ENCODE data around the gene ANTXRL.
"Not testable (repeated sequence)": the region's sequence is repeated elsewhere in the genome, so short reads cannot be mapped to it uniquely, and the experiment has no call there.

Gene ANTXRL

GRCh38 chr10:46265566-46266305 is 21.1 kb upstream of the ANTXRL start:
- not testable (repeated sequence) for ATAC-seq; DNase-seq (ENCODE audit: low spot score in 2 of 2); H3K4me1 Mint-ChIP-seq; H3K4me3 Mint-ChIP-seq; H3K36me3 Mint-ChIP-seq; H3K9me3 Mint-ChIP-seq
- H3K27ac Mint-ChIP-seq, result peak overlapping the region; percentile 75

- Mint-ChIP-seq H3K4me3 (no peak overlapping the region), H3K4me1 (peaks cover 5% of the 10 kb centered on the region), H3K36me3 (no peaks in the 10 kb centered on the region), H3K9me3 (no peaks in the 10 kb centered on the region), H3K27ac (no peak overlapping the region)
- DNase-seq (ENCODE audit: low spot score in 2 of 2) (no peak), ATAC-seq (no peak)
These were observed 20.4 kb upstream of the ANTXRL start for GRCh38 chr10:46266306-46266985.

- ATAC-seq, result no peak
- Mint-ChIP-seq H3K27ac (no peak overlapping the region), H3K36me3 (no peaks in the 10 kb centered on the region), H3K4me1 (peaks cover 14% of the 10 kb centered on the region), H3K4me3 (no peak overlapping the region), H3K9me3 (no peaks in the 10 kb centered on the region)
- DNase-seq (ENCODE audit: low spot score in 2 of 2), result peak in 1 of 2 donors; percentile 43
These were observed 19.4 kb upstream of the ANTXRL start for GRCh38 chr10:46267132-46267985.

GRCh38 chr10:46268076-46268881 is 18.5 kb upstream of the ANTXRL start:
- peaks cover 21% of the 10 kb centered on the region for H3K4me1 Mint-ChIP-seq
- no peak overlapping the region for H3K27ac Mint-ChIP-seq
- no peaks in the 10 kb centered on the region for H3K36me3 Mint-ChIP-seq
- H3K4me3 Mint-ChIP-seq, result no peak overlapping the region
- ATAC-seq (peak; percentile 86), DNase-seq (ENCODE audit: low spot score in 2 of 2) (peak in 1 of 2 donors; percentile 61)
- no peaks in the 10 kb centered on the region for H3K9me3 Mint-ChIP-seq

- H3K36me3 Mint-ChIP-seq, ATAC-seq, H3K4me3 Mint-ChIP-seq, H3K27ac Mint-ChIP-seq, H3K9me3 Mint-ChIP-seq: not testable (repeated sequence)
- peak in 1 of 2 donors; percentile 66 for DNase-seq (ENCODE audit: low spot score in 2 of 2)
- H3K4me1 Mint-ChIP-seq, result peaks cover 21% of the 10 kb centered on the region
These were observed 17.2 kb upstream of the ANTXRL start for GRCh38 chr10:46269554-46270053.

- DNase-seq (ENCODE audit: low spot score in 2 of 2) (peak in 1 of 2 donors; percentile 48), ATAC-seq (no peak)
- no peak overlapping the region for H3K4me3 Mint-ChIP-seq
- no peaks in the 10 kb centered on the region for H3K9me3 Mint-ChIP-seq
- peaks cover 18% of the 10 kb centered on the region for H3K4me1 Mint-ChIP-seq
- H3K36me3 Mint-ChIP-seq, result no peaks in the 10 kb centered on the region
- H3K27ac Mint-ChIP-seq, result peak overlapping the region; percentile 62
These were observed 16.5 kb upstream of the ANTXRL start for GRCh38 chr10:46270086-46270811.

GRCh38 chr10:46270963-46271530 is 15.8 kb upstream of the ANTXRL start:
- not testable (repeated sequence) for H3K36me3 Mint-ChIP-seq, H3K4me3 Mint-ChIP-seq, ATAC-seq, H3K9me3 Mint-ChIP-seq
- peaks cover 16% of the 10 kb centered on the region for H3K4me1 Mint-ChIP-seq
- peak overlapping the region; percentile 62 for H3K27ac Mint-ChIP-seq
- DNase-seq (ENCODE audit: low spot score in 2 of 2), result peak in 1 of 2 donors; percentile 43

GRCh38 chr10:46271795-46272499 is 14.8 kb upstream of the ANTXRL start:
- not testable (repeated sequence) for H3K4me3 Mint-ChIP-seq
- peak overlapping the region; percentile 72 for H3K27ac Mint-ChIP-seq

GRCh38 chr10:46272863-46273415 is 13.9 kb upstream of the ANTXRL start:
- no peaks in the 10 kb centered on the region for H3K36me3 Mint-ChIP-seq
- peak overlapping the region; percentile 72 for H3K27ac Mint-ChIP-seq
- peaks cover 16% of the 10 kb centered on the region for H3K4me1 Mint-ChIP-seq
- H3K9me3 Mint-ChIP-seq, result no peaks in the 10 kb centered on the region
- DNase-seq (ENCODE audit: low spot score in 2 of 2) (peak in 1 of 2 donors; percentile 44), ATAC-seq (no peak)
- no peak overlapping the region for H3K4me3 Mint-ChIP-seq

More at GRCh38 chr10:46271795-46272499, 14.8 kb upstream of the ANTXRL start:
- not testable (repeated sequence) for ATAC-seq, H3K36me3 Mint-ChIP-seq, H3K9me3 Mint-ChIP-seq
- peak in 1 of 2 donors; percentile 52 for DNase-seq (ENCODE audit: low spot score in 2 of 2)
- H3K4me1 Mint-ChIP-seq, result peaks cover 16% of the 10 kb centered on the region

- Mint-ChIP-seq H3K4me1 (peaks cover 16% of the 10 kb centered on the region), H3K36me3 (no peaks in the 10 kb centered on the region), H3K27ac (peak overlapping the region; percentile 72), H3K9me3 (no peaks in the 10 kb centered on the region), H3K4me3 (no peak overlapping the region)
- DNase-seq (ENCODE audit: low spot score in 2 of 2) (peak in 1 of 2 donors; percentile 46), ATAC-seq (no peak)
These were observed 13.0 kb upstream of the ANTXRL start for GRCh38 chr10:46273506-46274477.

GRCh38 chr10:46277840-46278239 is 9.0 kb upstream of the ANTXRL start:
- no peak for ATAC-seq
- no peak for DNase-seq (ENCODE audit: low spot score in 2 of 2)
- Mint-ChIP-seq H3K9me3 (no peaks in the 10 kb centered on the region), H3K36me3 (no peaks in the 10 kb centered on the region), H3K4me1 (peaks cover 10% of the 10 kb centered on the region), H3K4me3 (no peak overlapping the region), H3K27ac (no peak overlapping the region)

- Mint-ChIP-seq H3K4me1 (peaks cover 28% of the 10 kb centered on the region), H3K4me3 (peak overlapping the region; percentile 84)
- ATAC-seq, result peak; percentile 5
- H3K9me3 Mint-ChIP-seq; H3K36me3 Mint-ChIP-seq; DNase-seq (ENCODE audit: low spot score in 2 of 2); H3K27ac Mint-ChIP-seq: not testable (repeated sequence)
These were observed 4.4 kb upstream of the ANTXRL start for GRCh38 chr10:46282421-46282831.
